ENCODE data around the gene CHAF1B. TPM values are rescaled to one million over a fixed set of nuclear protein-coding genes. Genes with fewer than 3 reads are reported as not detected.
"Not testable (repeated sequence)": the region's sequence is repeated elsewhere in the genome, so short reads cannot be mapped to it uniquely, and the experiment has no call there.

Gene CHAF1B
- total RNA-seq, 8 experiments from 2014 or later, result 0.56 to 14.6 (median 2.2) TPM

GRCh38 chr21:36359185-36359584 lies 26.0 kb upstream of the CHAF1B start:
- H3K4me1 ChIP-seq (replicated peaks in 1 of 2), result no peaks in the 10 kb centered on the region
- WGBS, 10 experiments, result 74 to 100% (median 100%) methylated on average over 1 to 2 of the region's 2 CpGs
- no peak for ATAC-seq (replicated peaks in 6 of 8)
- H3K27ac ChIP-seq, result no peak overlapping the region
- in situ Hi-C loops (cut with MboI; ENCODE audit: low pct_unique_long_range_greater_than_20kb in 2 of 9, low sequenced_read_pairs in 9 of 9, unreplicated experiment in 9 of 9), result no loop called here
- no peak overlapping the region for H3K4me3 ChIP-seq

DNA sequence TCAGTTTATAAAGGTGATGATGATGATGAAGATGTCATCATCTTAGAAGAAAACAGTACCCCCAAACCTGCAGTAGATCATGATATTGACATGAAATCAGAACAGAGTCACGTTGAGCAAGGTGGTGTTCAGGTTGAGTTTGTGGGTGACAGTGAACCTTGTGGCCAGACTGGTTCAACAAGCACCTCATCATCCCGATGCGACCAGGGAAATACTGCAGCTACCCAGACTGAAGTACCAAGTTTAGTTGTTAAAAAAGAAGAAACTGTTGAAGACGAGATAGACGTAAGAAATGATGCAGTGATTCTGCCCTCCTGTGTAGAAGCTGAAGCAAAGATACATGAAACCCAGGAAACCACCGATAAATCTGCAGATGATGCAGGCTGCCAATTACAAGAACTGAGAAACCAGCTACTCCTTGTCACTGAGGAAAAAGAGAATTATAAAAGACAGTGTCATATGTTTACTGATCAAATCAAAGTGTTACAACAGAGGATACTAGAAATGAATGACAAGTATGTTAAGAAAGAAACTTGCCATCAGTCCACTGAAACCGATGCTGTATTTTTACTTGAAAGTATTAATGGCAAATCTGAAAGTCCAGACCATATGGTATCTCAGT lies 16.0 kb upstream of the CHAF1B start:
- H3K4me3 ChIP-seq, result no peak overlapping the region
- 62 to 100% (median 92%) methylated on average over 2 to 7 of the region's 7 CpGs for WGBS, 10 experiments
- no peak overlapping the region for H3K27ac ChIP-seq
- no peak for ATAC-seq (replicated peaks in 6 of 8)
- in situ Hi-C loops (cut with MboI; ENCODE audit: low pct_unique_long_range_greater_than_20kb in 2 of 9, low sequenced_read_pairs in 9 of 9, unreplicated experiment in 9 of 9), result no loop called here
- H3K4me1 ChIP-seq (replicated peaks in 1 of 2), result no peaks in the 10 kb centered on the region

DNA sequence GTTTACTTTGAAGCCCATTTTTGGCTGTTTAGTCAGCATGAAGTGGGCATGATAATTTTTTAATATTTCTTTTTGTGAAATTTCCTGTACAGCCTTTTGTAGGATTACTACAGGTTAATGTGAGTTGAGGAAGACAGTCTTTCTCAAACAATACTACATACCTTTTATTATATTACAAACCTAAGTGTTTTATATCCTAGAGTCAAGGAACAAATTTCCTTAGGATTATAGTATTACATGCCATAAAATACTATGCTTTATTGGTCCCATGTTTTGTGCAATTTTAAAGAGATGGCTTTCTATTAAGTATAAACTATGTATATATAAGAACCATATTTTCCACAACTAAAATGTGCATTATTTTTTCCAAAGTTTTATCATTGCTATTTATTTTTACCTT lies 9.2 kb upstream of the CHAF1B start:
- no peak overlapping the region for H3K27ac ChIP-seq
- no peak for ATAC-seq (replicated peaks in 6 of 8)
- H3K4me3 ChIP-seq, result no peak overlapping the region
- in situ Hi-C loops (cut with MboI; ENCODE audit: low pct_unique_long_range_greater_than_20kb in 2 of 9, low sequenced_read_pairs in 9 of 9, unreplicated experiment in 9 of 9), result no loop called here
- H3K4me1 ChIP-seq (replicated peaks in 1 of 2), result no peaks in the 10 kb centered on the region

GRCh38 chr21:36377391-36377842 lies 7.8 kb upstream of the CHAF1B start:
- no peak for ATAC-seq (replicated peaks in 6 of 8)
- H3K4me3 ChIP-seq, result no peak overlapping the region
- in situ Hi-C loops (cut with MboI; ENCODE audit: low pct_unique_long_range_greater_than_20kb in 2 of 9, low sequenced_read_pairs in 9 of 9, unreplicated experiment in 9 of 9), result no loop called here
- no peak overlapping the region for H3K27ac ChIP-seq
- WGBS, 10 experiments, result 72 to 95% (median 87%) methylated on average over 1 to 6 of the region's 7 CpGs
- H3K4me1 ChIP-seq (replicated peaks in 1 of 2), result no peaks in the 10 kb centered on the region

DNA sequence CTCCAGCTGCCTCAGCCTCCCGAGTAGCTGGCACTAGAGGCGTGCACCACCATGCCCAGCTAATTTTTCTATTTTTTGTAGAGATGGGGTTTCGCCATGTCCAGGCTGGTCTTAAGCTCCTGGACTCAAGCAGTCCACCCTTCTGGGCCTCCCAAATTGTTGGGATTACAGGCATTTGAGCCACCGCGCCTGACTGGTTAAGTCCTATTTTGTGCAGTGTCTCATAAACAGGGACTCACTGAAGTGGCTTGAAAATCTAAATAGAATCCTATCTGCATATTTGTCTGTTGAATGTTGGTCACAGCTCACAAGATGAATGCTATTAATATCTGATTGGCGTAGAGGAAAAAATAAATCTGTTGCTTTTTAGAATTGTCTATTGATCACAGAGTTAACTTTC lies 5.9 kb upstream of the CHAF1B start:
- peak in 1 of 8 experiments; percentile 55 for ATAC-seq (replicated peaks in 6 of 8)
- no peak overlapping the region for H3K4me3 ChIP-seq
- no peaks in the 10 kb centered on the region for H3K4me1 ChIP-seq (replicated peaks in 1 of 2)
- no peak overlapping the region for H3K27ac ChIP-seq
- in situ Hi-C loops (cut with MboI; ENCODE audit: low pct_unique_long_range_greater_than_20kb in 2 of 9, low sequenced_read_pairs in 9 of 9, unreplicated experiment in 9 of 9), result no loop called here
- WGBS, 10 experiments, result 29 to 100% (median 94%) methylated on average over 1 to 6 of the region's 6 CpGs; no CpG with 5 or more reads in 1 of the 10 experiments

DNA sequence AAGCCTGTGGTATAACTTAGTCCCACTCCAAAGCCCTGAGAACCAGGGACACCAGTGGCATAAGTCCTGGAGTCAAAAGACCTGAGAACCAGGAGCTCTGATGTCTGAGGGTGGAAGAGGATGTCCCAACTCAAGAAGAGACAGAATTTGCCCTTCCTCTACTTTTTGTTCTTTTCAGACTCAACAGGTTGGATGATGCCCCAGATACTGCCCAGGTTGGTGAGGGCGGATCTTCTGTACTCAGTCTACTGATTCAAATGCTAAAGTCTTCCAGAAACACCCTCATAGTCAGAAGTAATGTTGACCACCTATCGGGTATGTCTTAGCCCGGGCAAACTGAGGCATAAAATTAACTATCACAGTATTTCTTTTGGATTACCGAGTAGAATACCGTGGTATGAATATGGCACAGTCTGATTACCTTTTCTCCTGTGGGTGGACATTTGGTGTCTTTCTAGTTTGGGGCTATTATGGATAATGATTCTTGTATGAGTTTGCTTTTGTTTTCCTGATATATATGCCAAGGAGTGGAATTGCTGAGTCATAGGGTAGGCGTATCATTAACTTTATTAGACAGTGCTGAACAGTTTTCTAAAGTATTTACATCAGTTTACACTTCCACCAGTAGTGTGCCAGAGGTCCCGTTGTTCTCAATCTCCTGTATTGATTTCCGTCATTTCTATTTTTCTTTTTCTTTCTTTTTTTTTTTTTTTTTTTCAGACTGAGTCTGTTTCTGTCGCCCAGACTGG lies 3.2 kb upstream of the CHAF1B start:
- in situ Hi-C loops (cut with MboI; ENCODE audit: low pct_unique_long_range_greater_than_20kb in 2 of 9, low sequenced_read_pairs in 9 of 9, unreplicated experiment in 9 of 9), result no loop called here
- ATAC-seq (replicated peaks in 6 of 8), result no peak
- 85 to 100% (median 94%) methylated on average over 3 to 9 of the region's 9 CpGs for WGBS, 10 experiments
- Histone ChIP-seq H3K4me1 (replicated peaks in 1 of 2) (no peaks in the 10 kb centered on the region), H3K27ac (no peak overlapping the region), H3K4me3 (no peak overlapping the region)

DNA sequence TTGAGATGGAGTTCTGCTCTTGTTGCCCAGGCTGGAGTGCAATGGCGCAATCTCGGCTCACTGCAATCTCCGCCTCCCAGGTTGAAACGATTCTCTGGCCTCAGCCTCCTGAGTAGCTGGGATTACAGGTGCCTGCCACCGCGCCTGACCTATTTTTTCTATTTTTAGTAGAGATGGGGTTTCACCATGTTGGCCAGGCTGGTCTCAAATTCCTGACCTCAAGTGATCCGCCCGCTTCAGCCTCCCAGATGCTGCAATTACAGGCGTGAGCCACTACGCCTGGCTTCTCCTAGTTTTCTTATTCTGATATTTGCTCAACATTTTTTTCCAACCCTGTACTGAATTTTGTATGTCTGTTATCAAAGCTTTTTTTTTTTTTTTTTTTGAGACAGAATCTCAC lies 2.5 kb upstream of the CHAF1B start:
- ATAC-seq (replicated peaks in 6 of 8); H3K27ac ChIP-seq; H3K4me1 ChIP-seq (replicated peaks in 1 of 2); H3K4me3 ChIP-seq; in situ Hi-C loops (cut with MboI; ENCODE audit: low pct_unique_long_range_greater_than_20kb in 2 of 9, low sequenced_read_pairs in 9 of 9, unreplicated experiment in 9 of 9): not testable (repeated sequence)
- 86 to 100% (median 98%) methylated on average over 2 to 6 of the region's 10 CpGs; no CpG with 5 or more reads in 4 of the 10 experiments for WGBS, 10 experiments

DNA sequence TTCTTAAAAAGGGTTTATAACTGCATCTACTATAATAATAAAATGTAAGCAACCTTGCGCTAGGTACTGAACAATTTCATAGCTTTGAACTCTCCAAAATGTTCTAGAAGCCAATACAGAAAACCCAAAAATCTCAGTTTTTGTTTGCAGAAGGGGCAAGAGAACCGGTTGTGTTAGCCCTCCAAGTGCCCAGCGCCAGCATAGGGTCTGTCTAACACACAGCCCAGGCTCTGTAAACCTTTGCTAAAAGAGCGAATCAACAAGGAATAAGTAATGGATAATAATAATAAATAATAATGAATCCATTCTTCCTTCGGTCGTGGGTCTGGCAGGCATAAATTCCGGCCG lies 333 bp upstream of the CHAF1B start:
- in situ Hi-C loops (cut with MboI; ENCODE audit: low pct_unique_long_range_greater_than_20kb in 2 of 9, low sequenced_read_pairs in 9 of 9, unreplicated experiment in 9 of 9), result no loop called here
- ATAC-seq (replicated peaks in 6 of 8), result peak in 6 of 8 experiments; percentile 28 to 55 (median 52)
- no peak overlapping the region for H3K27ac ChIP-seq
- WGBS, 10 experiments, result 20 to 100% (median 71%) methylated on average over 1 to 3 of the region's 8 CpGs; no CpG with 5 or more reads in 3 of the 10 experiments
- H3K4me3 ChIP-seq, result peak overlapping the region; percentile 42 to 85 (median 73)
- no peaks in the 10 kb centered on the region for H3K4me1 ChIP-seq (replicated peaks in 1 of 2)

DNA sequence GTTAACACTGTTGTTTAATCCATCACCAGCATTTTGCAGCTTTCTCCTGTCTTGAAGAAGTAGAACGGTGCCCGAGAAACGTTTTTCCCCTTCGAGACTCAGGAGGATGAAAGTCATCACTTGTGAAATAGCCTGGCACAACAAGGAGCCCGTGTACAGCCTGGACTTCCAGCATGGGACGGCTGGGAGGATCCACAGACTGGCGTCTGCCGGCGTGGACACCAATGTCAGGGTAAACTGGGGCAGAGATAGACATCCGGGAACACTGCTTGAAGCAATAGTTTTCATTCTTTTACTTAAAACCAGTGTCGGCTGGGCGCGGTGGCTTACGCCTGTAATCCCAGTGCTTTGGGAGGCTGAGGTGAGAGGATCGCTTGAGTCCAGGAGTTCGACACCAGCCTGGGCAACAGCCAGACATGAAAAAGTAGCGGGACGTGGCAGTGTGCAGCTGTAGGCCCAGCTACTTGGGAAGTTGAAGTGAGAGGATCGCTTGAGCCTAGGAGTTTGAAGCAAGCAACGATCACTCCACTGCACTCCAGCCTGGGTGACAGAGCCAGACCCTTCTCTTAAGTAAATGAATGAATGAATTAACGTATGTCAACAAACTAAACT lies 945 bp downstream of the CHAF1B start:
- H3K4me1 ChIP-seq (replicated peaks in 1 of 2), result no peaks in the 10 kb centered on the region
- in situ Hi-C loops (cut with MboI; ENCODE audit: low pct_unique_long_range_greater_than_20kb in 2 of 9, low sequenced_read_pairs in 9 of 9, unreplicated experiment in 9 of 9), result no loop called here
- WGBS, 10 experiments, result 0 to 100% (median 81%) methylated on average over 2 to 11 of the region's 21 CpGs; no CpG with 5 or more reads in 1 of the 10 experiments
- peak overlapping the region; percentile 42 to 85 (median 73) for H3K4me3 ChIP-seq
- ATAC-seq (replicated peaks in 6 of 8), result no peak
- H3K27ac ChIP-seq, result no peak overlapping the region

DNA sequence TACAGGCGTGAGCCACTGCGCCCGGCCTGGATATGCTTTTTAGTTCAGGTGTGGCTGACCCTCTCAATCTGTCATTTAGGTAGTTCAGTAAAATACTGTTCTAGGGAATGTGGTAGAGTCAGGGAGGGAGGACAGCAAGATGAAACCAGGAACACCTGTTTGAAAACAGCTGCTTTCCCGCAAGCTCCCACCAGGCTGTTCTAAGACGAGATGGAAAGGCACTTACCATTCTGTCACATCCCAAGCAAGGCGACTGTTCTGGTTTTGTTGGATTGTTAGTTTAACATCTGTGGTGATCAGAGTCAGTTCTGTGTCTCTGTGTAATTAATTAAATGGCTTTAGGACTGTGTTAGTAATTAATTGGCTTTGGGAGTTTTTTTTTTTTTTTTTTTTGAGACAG lies 2.9 kb downstream of the CHAF1B start:
- no peak overlapping the region for H3K27ac ChIP-seq
- no peaks in the 10 kb centered on the region for H3K4me1 ChIP-seq (replicated peaks in 1 of 2)
- ATAC-seq (replicated peaks in 6 of 8), result no peak
- WGBS, 10 experiments, result 80 to 100% (median 97%) methylated on average over 1 to 5 of the region's 6 CpGs; no CpG with 5 or more reads in 4 of the 10 experiments
- in situ Hi-C loops (cut with MboI; ENCODE audit: low pct_unique_long_range_greater_than_20kb in 2 of 9, low sequenced_read_pairs in 9 of 9, unreplicated experiment in 9 of 9), result no loop called here
- H3K4me3 ChIP-seq, result no peak overlapping the region

GRCh38 chr21:36388835-36389234 lies 3.6 kb downstream of the CHAF1B start:
- in situ Hi-C loops (cut with MboI; ENCODE audit: low pct_unique_long_range_greater_than_20kb in 2 of 9, low sequenced_read_pairs in 9 of 9, unreplicated experiment in 9 of 9), result no loop called here
- no peak for ATAC-seq (replicated peaks in 6 of 8)
- Histone ChIP-seq H3K4me3 (no peak overlapping the region), H3K27ac (no peak overlapping the region), H3K4me1 (replicated peaks in 1 of 2) (no peaks in the 10 kb centered on the region)
- WGBS, 10 experiments, result 13 to 100% (median 74%) methylated on average over 1 to 6 of the region's 10 CpGs; no CpG with 5 or more reads in 5 of the 10 experiments

- H3K4me1 ChIP-seq (replicated peaks in 1 of 2); H3K27ac ChIP-seq; ATAC-seq (replicated peaks in 6 of 8); in situ Hi-C loops (cut with MboI; ENCODE audit: low pct_unique_long_range_greater_than_20kb in 2 of 9, low sequenced_read_pairs in 9 of 9, unreplicated experiment in 9 of 9); H3K4me3 ChIP-seq: not testable (repeated sequence)
- 89 to 100% (median 96%) methylated on average over 2 to 6 of the region's 6 CpGs for WGBS, 10 experiments
Measured at GRCh38 chr21:36391649-36392048, 6.5 kb downstream of the CHAF1B start.

- no peak overlapping the region for H3K27ac ChIP-seq
- WGBS, 10 experiments, result 89 to 100% (median 97%) methylated on average over 1 to 5 of the region's 6 CpGs; no CpG with 5 or more reads in 1 of the 10 experiments
Measured at GRCh38 chr21:36395353-36396111, 10.3 kb downstream of the CHAF1B start.

More at GRCh38 chr21:36395353-36396111, 10.3 kb downstream of the CHAF1B start:
- no peak for ATAC-seq (replicated peaks in 6 of 8)
- no peaks in the 10 kb centered on the region for H3K4me1 ChIP-seq (replicated peaks in 1 of 2)
- H3K4me3 ChIP-seq, result no peak overlapping the region
- in situ Hi-C loops (cut with MboI; ENCODE audit: low pct_unique_long_range_greater_than_20kb in 2 of 9, low sequenced_read_pairs in 9 of 9, unreplicated experiment in 9 of 9), result no loop called here

All from motor neuron (in vitro differentiated cells).